Astrocyte of the cerebellum (primary cell): ENCODE results near the gene PSMC4.

Experiments used
- DNase-seq: peaks from one replicate; pipeline ENCODE4 v3.0.0-alpha.2; 2011; ENCODE audit warnings: low read depth
- H3K4me3 ChIP-seq: 2 replicates; pipeline ENCODE4 v1.5.1; 2011; ENCODE audit warnings: mild to moderate bottlenecking, low read depth, low read length, moderate library complexity
- CTCF ChIP-seq: IDR thresholded peaks from 2 replicates; pipeline ENCODE4 v1.5.1; 2012; ENCODE audit warnings: low read length, low read depth, moderate library complexity, mild to moderate bottlenecking; ENCODE audit errors: missing control alignments
- in situ Hi-C: cut with HindIII; loops from 2 replicates; pipeline ENCODE4 v1.10.0; 2017; ENCODE audit warnings: low sequenced_read_pairs

The PSMC4 gene

GRCh38 chr19:39995794-39996193, 24.8 kb downstream of the PSMC4 start:
- no peak for TF ChIP-seq CTCF
- peak overlapping the region; percentile 60 for H3K4me3 ChIP-seq
- DNase-seq: no peak
- in situ Hi-C loops: no loop called here

GRCh38 chr19:39996218-39996810, 25.3 kb downstream of the PSMC4 start:
- no peak for TF ChIP-seq CTCF
- in situ Hi-C loops: no loop called here
- H3K4me3 ChIP-seq: peak overlapping the region; percentile 60
- peak; percentile 34 for DNase-seq

GRCh38 chr19:39996811-39997637, 26.1 kb downstream of the PSMC4 start, which contains the start of gene ZNF546:
Gene ZNF546, plus strand, starts transcription at chr19:39997060. Its CDS starts 1,267 bp downstream, at chr19:39998327.
- in situ Hi-C loops: no loop called here
- peak; percentile 62 for DNase-seq
- peak within 1 kb of the TSS; percentile 60 for H3K4me3 ChIP-seq
- no peak for TF ChIP-seq CTCF

- no peak for DNase-seq
- H3K4me3 ChIP-seq: peak overlapping the region; percentile 60
- in situ Hi-C loops: no loop called here
- TF ChIP-seq CTCF: no peak
Observed at GRCh38 chr19:39997638-39998216, 26.8 kb downstream of the PSMC4 start.

- no peak for DNase-seq
- H3K4me3 ChIP-seq: no peak overlapping the region
- in situ Hi-C loops: no loop called here
- no peak for TF ChIP-seq CTCF
Observed at GRCh38 chr19:39998501-39998900, 27.5 kb downstream of the PSMC4 start.

- no peak for DNase-seq
- in situ Hi-C loops: no loop called here
- no peak for TF ChIP-seq CTCF
- H3K4me3 ChIP-seq: no peak overlapping the region
Observed at GRCh38 chr19:40005691-40006272, 34.8 kb downstream of the PSMC4 start.
